Measurements from ENCODE around the gene TRAPPC5.

DNA sequence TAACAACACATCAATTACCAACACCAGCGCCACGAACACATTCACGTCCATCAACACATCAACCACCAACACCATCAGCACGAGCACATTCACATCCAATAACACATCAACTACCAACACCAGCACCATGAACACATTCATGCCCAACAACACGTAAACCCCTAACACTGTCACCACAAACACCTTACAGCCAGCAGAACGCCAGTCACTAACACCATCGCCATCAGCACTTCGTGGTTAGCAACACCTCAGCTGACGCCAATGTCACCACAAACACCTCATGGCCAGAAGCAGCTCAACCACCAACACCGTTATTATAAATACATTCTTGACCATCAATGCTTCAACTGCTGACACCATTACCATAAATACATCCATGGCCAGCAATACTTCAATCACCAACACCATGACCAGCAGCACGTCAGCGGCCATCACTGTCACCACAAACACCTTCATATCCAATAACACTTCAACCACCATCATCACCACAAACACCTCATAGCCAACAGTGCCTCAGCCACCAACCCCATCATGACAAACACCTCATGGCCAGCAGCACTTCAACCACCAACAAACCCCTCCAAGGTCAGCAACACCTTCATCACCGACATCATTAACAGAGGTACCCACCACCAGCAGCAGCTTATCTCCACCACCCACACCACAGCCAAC is 11.9 kb downstream of the TRAPPC5 start:
- TF ChIP-seq CTCF (IDR thresholded peaks at IDR 0.05) (no peak), POLR2A (IDR thresholded peaks at IDR 0.05) (no peak)

Data from thyroid gland (tissue), 4 donors.